H54 (cell line): Measurements from ENCODE around the gene FBXL17.

Source experiments
- DNase-seq: peaks from one replicate; pipeline ENCODE4 v3.0.0; 2011; ENCODE audit warnings: low spot score, mixed read lengths; ENCODE audit not compliant: insufficient read length
- FAIRE-seq: peaks from 3 replicates; lab custom pipeline; 2011; peaks lifted over from hg19 to GRCh38; lab: Jason Lieb, UNC
- POLR2A ChIP-seq: IDR thresholded peaks from 2 replicates; pipeline ENCODE4 v1.6.1; 2011; ENCODE audit warnings: low read depth, mild to moderate bottlenecking, low read length

The FBXL17 gene

DNA sequence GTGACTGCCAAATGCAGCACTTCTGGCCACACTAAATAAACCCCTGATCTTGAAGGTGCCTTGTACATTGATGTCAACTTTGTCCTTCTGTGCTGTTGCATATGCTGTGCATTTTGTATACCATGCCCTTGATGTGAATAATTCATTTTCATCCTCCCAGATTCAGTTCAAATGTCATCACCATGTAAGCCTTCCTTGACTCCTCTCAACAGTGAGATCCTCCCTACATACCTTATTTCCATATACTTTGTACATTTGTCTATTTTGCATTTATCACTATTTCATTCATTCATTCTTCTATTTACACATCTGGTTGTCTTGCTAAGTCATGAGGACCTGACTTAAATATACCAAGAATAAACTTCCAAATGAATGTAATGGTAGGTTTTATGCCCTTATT lies 438.0 kb downstream of the FBXL17 start:
- DNase-seq (no peak), FAIRE-seq (peak; percentile 6)
- no peak for TF ChIP-seq POLR2A

DNA sequence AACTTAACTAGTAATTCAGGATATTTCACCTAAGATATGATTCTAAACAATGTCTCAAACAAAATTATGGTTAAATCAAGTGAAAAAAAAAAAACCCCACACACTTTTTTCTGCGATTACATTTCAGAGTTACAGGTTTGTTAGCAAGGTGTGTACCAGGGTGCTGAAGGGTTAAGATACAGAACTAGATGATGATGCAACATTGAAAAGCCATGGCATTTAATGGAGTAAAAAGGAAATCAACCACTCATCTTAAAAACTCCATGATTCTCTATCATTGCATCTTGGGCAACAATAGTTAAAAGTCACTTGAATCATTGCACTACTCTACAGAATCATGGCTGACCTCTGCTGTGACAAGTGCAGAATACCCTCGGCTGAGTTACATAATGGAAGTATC lies 440.9 kb downstream of the FBXL17 start:
- DNase-seq: no peak
- no peak for TF ChIP-seq POLR2A
- peak; percentile 23 for FAIRE-seq

DNA sequence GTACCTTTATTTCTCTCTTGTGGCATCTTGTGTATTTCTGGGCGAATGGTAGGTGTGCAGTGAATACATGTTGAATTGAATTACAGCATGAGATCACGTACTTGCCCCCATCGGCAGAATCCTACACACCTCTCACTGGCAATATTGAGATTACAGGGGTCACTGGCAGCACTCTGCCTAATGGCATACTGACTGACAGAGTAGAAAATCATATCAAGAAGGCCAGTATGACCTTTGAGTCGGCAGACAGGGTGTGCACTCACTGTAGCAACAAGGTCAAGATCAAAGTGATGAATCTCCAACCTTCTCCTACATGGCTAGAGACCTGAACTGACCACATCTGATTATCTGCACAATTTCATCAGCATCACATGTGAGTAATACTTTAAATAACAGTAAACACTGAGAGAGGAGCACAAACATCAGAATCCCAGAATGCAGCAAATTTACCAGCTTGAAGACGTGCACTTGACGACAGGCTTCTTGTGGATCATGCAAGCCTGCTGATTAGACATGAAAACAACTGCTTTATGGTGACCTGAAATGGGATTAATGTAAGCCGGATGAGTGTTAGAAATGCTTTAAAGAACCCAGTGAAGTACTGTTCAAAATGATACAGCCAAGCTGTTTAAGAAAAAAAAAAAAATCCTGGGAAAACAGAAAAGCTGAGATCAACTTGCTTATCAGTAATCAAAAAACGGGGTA lies 444.1 kb downstream of the FBXL17 start:
- no peak for TF ChIP-seq POLR2A
- FAIRE-seq: no peak
- no peak for DNase-seq

DNA sequence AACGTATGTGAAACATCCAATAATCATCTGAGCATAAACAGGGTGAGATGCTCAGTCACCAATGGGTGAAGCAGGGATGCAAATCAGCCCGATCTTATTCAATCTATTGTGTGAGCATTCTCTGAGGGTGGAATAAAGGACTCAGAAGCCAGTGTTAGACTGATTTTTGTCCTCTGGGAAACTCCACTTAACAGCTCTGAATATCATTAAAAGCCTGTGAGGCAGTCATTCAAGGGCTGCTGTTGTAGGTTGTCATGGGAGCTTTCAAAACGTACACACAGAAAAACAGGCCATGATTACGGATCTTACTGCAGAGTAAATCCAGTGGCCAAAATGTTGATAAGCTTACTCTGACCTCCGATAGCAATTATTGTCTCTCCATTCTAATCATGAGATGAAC lies 444.7 kb downstream of the FBXL17 start:
- FAIRE-seq: no peak
- DNase-seq: no peak
- no peak for TF ChIP-seq POLR2A

DNA sequence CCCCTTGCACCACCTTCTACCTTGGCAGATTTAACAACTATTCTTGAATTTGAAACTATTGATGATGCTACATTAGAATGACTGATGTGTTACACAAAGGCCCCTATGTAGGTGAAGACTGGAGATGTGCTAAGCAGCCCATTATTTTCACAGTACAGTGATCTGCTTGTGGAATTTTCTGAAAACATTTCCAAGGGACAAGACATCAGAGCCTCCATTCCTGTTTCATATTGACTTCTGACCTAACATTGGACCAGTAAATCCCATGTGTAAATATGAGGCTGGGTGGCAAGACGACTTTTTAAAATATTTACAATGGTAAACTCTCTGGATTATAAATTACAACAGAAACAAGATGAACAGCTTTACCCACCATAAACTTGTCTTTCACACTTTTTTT lies 445.4 kb downstream of the FBXL17 start:
- no peak for FAIRE-seq
- TF ChIP-seq POLR2A: no peak
- no peak for DNase-seq

DNA sequence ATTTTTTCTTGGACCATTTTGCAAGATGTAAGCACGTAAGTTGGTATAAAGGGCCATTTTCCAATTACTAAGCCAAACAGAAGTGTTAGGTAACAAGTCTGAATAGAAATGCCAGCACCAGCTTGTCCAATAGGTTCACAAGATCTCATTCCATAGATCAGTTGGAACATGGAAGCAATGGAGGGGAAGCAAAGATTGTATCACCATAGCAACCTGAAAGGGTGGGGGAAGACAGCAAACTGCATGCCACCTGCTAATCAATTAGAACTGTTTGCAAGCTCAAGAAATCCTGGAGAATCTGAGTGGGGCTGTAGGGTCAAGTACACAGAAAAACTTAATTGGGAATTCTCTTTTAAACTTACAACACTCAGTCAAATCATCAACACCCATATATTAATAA lies 446.3 kb downstream of the FBXL17 start:
- DNase-seq (no peak), FAIRE-seq (peak; percentile 6)
- no peak for TF ChIP-seq POLR2A

DNA sequence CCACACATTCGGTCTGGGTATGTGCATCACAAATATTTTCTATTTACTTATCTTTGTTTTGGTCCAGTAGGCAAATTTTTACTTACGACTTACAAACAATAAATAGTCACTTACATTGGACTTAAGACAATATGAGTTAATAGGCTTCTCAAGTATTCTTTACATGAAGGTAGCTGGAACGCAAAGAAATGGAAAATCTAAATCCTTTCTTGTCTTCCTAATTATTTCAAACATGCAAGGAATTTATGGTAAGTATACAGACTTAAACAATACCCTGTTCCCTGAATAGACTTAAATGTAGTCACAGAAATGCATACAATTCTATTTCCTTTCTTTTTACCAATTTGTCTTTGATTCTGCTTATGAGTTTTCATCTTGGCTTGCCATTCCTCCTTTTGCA lies 448.6 kb downstream of the FBXL17 start:
- DNase-seq (no peak), FAIRE-seq (no peak)
- no peak for TF ChIP-seq POLR2A

DNA sequence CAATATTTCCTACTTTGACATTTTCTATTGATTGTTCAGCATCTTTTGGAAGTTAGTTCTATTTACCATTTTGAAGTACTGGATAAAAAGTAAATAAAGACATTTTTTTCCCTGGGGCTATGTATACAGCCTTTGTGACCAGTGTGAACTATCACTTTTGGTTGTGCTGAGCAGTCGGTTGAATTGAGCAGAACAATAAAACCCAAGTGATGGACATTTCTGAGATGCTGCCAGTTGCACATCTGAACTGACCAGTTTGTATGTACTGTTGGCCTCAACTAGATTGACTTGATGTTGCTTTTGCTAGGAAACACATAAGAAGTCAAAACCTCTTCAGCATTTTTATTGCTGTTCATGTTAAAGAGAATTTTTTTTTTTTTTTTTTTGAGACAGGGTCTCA lies 451.0 kb downstream of the FBXL17 start:
- TF ChIP-seq POLR2A: no peak
- no peak for FAIRE-seq

DNA sequence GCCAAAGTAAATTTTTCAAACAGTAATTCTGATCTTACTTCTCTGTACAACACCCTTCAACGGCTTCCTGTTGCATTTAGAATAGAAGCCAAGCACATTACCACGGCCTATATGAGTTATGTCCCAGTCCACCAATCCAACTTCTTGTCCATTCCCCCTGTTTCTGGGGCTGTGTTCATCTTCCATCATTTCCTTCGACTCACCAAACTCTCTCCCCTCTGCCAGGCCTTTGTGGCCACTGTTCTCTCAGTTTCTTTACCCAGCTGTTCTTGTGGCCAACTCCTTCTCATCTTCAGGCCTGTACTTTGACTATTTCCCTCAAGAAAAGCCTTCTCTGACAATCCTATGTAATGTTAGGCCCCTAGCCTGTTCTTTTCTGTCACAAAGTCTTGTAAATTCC lies 451.8 kb downstream of the FBXL17 start:
- no peak for TF ChIP-seq POLR2A
- FAIRE-seq (no peak), DNase-seq (no peak)

More for the DNA sequence above, 451.0 kb downstream of the FBXL17 start:
- DNase-seq: no peak

DNA sequence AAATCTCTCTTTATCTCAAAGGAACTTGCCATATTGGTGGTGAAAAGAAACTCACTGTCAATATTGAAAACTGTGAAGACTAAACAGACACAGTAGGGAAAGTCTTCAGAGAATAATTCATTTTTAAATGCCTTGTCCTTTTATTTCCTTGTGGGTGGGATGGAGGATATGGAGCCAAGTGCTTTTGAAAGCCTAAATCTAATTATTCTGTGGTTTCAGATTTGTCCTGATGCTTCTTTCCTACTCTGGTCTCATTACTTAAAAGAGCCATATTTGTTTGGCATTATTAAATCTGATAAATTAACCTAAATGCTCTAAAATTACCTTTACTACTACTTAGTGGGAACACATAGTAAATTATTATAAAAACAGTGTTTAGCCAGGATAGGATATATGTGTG lies 452.8 kb downstream of the FBXL17 start:
- TF ChIP-seq POLR2A: no peak
- FAIRE-seq: no peak
- no peak for DNase-seq

DNA sequence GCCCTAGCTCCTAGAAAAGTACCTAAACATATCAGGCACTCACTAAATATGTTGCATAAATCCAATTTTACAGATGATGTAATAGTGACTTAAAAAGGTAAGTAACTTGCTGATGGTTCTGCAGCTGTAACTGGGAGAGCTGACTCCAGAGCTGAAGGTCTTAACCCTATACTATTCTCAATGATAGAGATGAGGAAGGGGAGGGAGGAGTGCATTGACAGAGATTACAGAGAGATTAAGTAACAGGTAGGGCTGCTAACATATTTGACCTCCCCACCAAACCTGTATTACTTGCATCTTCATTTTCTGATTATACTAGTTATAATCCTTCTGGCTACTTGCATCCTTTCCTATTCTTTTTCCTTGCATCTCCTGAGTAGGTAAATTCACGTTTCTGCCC lies 455.8 kb downstream of the FBXL17 start:
- DNase-seq (no peak), FAIRE-seq (no peak)
- no peak for TF ChIP-seq POLR2A

DNA sequence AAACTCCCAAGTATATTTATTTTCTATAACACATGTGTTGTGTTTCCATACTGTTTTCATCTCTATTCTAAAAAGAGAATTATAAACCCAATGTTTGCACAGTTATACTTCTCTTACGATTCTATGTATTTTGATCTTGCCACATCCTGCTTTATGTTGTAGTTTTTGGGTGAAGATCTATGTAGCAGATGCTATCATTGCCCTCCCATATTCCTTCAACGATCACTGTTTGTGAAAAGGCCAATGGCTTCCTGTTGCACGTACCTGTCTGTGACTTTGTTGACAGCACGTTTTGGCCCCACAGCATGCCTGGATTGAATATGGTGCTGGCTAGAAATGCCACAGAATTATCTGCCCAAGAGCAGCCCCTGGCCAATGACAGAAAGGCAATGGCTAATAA lies 456.7 kb downstream of the FBXL17 start:
- FAIRE-seq (no peak), DNase-seq (no peak)
- no peak for TF ChIP-seq POLR2A

DNA sequence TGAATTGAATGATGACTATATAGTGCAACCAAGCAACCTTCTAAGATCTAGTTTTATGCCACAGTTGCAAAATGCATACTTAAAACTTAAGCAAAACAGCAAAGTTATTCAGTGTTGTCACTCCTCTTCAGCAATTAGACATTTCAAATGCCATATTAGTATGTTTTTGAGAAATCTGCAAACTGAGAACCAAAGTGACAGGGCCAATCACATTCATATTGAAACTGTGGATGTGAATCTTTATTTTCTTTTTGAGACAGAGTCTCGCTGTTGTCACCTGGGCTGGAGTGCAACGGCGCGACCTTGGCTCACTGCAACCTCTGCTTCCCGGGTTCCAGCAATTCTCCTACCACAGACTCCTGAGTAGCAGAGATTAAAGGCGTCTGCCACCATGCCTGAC lies 461.9 kb downstream of the FBXL17 start:
- FAIRE-seq (no peak), DNase-seq (no peak)
- no peak for TF ChIP-seq POLR2A

DNA sequence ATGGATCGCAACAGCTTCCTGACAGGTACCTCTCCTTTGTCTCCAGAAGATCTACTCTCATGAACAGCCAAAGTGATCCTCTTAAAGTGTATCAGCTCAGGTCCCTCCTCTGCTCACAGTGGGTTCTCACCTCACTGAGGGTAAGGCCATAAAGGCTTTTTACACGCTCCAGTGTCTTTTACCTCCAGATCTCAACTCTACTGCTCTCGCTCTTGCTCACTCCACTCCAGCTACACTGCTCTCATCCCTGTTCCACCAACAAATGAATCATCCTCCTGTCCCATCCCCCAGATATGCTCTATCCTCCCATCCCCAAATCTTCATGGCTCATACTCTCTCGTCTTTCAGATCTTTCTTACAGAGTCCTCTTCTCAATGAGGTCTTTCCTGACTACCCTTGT lies 462.5 kb downstream of the FBXL17 start:
- DNase-seq: no peak
- FAIRE-seq: no peak
- no peak for TF ChIP-seq POLR2A

DNA sequence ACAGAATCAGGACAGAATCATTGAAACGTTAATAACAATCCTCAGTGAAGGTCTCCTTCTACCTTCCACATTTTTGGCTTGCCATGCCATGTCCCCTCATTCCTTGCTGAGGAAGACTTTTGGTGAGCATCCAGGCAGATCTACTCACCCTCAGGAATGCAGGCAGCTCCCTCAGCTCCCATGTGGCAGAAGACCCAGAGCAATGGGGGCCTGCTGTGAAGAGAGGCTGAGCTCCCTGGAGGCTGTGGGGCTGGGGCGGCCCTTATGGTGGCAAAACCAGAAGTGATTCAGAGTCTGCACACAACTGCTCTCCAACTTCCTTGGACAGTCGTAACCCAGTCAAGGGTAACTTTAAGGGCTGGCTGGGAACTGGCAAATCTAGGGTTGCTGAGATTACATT lies 463.9 kb downstream of the FBXL17 start:
- FAIRE-seq (no peak), DNase-seq (peak; percentile 4)
- TF ChIP-seq POLR2A: no peak
